Tongue (tissue), 2 donors: ENCODE data around the gene C5AR1. TPM values are rescaled to one million over a fixed set of nuclear protein-coding genes. Genes with fewer than 3 reads are reported as not detected.

Experiments used
- DNase-seq: peaks from one replicate; pipeline ENCODE4 v3.0.0-alpha.2; 2015
- total RNA-seq: library from RNA; depleted of rRNA; stranded (reverse); fragments of >200 nt; gene quantifications from one replicate; pipeline ENCODE4 v1.2.3, GENCODE V29; 2014

Gene C5AR1
- total RNA-seq, 1 donor from 2014 or later = 1.2 TPM

DNA sequence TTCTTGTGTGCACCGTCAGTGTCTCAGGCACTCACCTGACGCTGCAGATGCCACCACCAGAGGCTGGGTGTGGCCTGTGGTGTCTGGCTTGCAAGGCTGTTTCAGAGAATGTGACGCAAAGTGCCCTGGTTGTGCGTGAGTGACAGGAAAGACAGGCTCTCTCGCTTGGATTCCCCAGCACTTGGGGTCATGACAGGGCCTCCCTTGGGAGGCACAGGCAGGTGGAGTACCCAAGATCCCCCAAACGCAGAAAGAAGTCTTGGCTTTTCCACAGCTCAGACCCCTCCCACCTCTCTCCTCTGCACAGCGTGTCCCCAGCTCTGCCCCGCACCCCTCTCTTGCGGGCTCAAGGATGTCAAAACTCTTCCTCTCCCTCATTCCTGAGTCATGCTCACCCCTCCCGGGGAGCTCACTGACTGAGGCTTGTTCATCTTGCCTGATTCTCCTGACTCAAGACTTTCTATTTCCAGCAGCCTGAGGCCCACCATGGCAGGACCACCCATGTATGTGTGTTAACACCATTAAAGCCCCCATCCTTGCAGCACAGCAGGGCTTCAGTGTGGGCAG is 60.5 kb downstream of the C5AR1 start:
- no peak for DNase-seq

DNA sequence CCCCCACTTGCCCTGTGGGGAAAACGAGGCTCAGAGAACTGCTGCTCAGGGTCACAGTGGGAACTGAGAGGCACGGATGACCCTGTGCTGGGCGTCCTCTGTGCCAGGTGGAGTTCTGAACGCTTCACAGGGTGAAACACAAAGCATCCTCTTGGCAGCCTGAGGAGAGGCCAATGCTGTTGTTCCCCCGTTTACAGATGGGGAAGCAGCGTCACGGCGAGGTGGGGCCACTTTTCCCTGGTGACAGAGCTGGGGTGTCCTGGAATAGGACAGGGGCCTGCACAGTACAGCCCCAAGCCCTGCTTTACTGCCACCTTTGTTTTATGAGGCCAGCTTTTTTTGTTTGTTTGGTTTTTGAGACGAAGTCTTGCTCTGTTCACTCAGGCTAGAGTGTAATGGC is 61.6 kb downstream of the C5AR1 start:
- no peak for DNase-seq

Other genes with a start within 250 kb of the C5AR1 start
- gene ZC3H4, start 196.1 kb upstream of the C5AR1 start, total RNA-seq = 18.8 TPM
- 90.8 TPM for gene SAE1, start 179.0 kb upstream of the C5AR1 start, total RNA-seq
- 8.3 TPM for gene BBC3, start 78.7 kb upstream of the C5AR1 start, total RNA-seq
- 11.0 TPM for gene CCDC9, start 53.3 kb upstream of the C5AR1 start, total RNA-seq
- 4.8 TPM for gene INAFM1, start 35.0 kb upstream of the C5AR1 start, total RNA-seq
- gene C5AR2, start 22.3 kb downstream of the C5AR1 start, total RNA-seq = 0.31 TPM
- gene DHX34, start 39.5 kb downstream of the C5AR1 start, total RNA-seq = 9.3 TPM
- gene MEIS3, start 109.7 kb downstream of the C5AR1 start, total RNA-seq = 9.9 TPM
- gene SLC8A2, start 162.0 kb downstream of the C5AR1 start, total RNA-seq = not detected
- 3.8 TPM for gene KPTN, start 174.4 kb downstream of the C5AR1 start, total RNA-seq
- gene NAPA, start 205.2 kb downstream of the C5AR1 start, total RNA-seq = 49.4 TPM